Activated naive CD4-positive, alpha-beta T cell treated with anti-CD3 and anti-CD28 coated beads, Interleukin-2, amount 10 ng/mL, durations not matched to agents 5 hours and 36 hours (primary cell): ENCODE measurements around the gene RIMS4. TPM values are rescaled to one million over a fixed set of nuclear protein-coding genes. Genes with fewer than 3 reads are reported as not detected.

Source experiments
- total RNA-seq, 2 experiments: library from RNA; stranded (reverse); gene quantifications; one replicate each; pipeline ENCODE4 v1.2.3, GENCODE V29; 2021

The RIMS4 gene
- total RNA-seq: not detected

DNA sequence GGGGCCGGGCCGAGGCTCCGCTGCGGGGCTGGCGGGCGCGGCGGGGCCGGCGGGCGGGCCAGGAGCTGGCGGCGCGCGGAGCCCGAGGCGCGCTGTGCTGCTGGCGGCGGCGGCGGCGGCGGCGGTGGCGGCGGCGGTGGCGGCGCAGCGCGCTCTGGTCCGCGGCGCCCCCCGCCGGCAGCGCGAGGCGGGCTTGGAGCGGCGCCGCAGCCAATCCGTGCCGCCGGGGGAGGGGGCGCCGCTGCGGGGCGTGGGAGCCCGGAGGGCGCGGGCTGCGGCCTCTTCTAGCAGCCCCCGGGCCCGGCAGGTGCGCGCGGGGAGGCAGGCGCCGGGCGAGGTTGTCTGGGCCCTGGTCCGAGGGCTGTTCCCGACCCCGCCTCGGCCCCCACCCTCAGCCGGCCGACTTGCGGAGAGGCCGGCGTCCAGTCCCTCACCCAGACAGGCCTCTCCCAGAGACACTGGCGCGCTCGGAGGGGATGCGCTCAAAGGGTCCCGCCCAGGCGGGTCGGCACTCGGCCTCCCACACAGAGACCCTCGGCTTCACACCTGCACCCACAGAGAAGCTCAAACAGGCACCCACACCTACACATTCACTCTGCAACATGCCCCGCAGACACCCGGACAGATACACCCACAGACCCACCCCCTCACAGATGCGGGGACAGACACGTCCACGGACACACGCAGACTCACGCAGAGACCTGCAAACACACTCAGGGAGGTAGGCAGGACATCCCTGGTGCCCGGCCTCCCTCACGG, at the start of gene RIMS4:
Gene RIMS4 (minus strand): TSS at position 156 of the 759 bp plus-strand sequence. CDS start 275 bp downstream, outside the sequence.

DNA sequence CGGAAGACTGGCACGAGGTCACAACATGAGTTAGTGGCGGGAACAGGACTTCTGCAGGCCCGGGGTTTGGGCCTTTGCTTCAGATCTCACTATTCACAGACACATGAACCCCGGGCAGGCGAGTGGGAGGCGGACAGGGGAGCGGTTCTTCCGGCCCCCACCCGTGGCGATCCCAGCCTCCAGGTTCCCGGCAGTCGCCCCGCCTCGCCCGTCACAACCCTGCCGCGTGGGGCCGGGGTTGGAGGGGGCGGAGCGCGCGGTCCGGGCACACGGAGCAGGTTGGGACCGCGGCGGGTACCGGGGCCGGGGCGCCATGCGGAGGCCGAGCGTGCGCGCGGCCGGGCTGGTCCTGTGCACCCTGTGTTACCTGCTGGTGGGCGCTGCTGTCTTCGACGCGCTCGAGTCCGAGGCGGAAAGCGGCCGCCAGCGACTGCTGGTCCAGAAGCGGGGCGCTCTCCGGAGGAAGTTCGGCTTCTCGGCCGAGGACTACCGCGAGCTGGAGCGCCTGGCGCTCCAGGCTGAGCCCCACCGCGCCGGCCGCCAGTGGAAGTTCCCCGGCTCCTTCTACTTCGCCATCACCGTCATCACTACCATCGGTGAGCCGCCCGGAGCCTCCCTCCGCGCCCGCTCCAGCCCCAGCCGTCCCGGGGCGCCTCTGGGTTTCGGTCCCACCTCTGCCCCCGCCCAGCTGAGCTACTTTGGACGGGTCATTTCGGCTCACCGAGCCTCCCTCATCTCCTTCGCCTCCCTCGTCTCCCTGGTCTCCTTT, 64.6 kb downstream of the RIMS4 start, which contains the start of gene KCNK15:
Gene KCNK15 (plus strand): TSS at position 268 of the 769 bp plus-strand sequence. CDS start 46 bp downstream, at position 314.

DNA sequence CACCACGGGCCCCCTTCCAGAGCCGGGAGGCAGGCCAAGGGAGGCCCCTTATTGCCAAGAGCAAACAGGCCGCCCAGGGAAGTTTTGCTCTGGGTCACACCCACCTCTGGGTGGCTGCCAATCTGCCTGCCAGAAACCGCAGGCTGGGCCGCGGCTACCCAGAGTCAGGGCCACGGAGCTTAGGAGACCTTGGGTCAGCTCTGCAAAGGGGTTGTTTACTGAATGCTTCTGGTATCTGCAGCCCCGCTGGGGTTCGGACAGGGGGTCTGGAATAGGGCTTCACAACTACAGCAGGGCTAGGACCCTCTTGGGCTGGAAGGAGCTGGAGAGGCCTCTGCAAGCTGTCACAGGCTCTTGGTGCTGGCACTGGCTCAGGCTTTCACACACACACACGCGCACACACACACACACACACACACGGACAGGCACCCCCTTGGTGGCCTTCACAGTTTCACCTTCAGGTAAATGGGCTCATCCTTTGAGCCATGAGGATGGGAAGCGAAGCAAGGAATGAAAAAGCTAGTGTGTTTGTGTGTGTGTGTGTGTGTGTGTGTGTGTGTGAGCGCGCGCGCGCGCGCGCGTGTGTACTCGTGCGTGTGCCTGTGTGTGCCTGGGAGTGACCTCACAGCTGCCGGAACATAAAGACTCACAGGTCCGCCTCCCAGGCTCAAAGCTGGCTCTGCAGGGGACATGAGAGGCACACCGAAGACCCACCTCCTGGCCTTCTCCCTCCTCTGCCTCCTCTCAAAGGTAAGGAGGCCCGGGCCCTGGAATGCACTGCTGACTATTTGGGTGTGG, 95.4 kb downstream of the RIMS4 start, which contains the start of gene CCN5:
Gene CCN5 (plus strand): TSS at position 669 of the 798 bp plus-strand sequence. CDS start 22 bp downstream, at position 691.

Other genes with a start within 250 kb of the RIMS4 start
- gene PKIG, start 228.0 kb downstream of the RIMS4 start, total RNA-seq: 1 to 10 TPM; 3.3 TPM
- 100 to 1,000 TPM; 105 to 109 TPM for gene ADA, start 158.8 kb downstream of the RIMS4 start, total RNA-seq
- gene CCN5, start 95.2 kb downstream of the RIMS4 start, total RNA-seq: not detected
- gene KCNK15, start 64.7 kb downstream of the RIMS4 start, total RNA-seq: not detected
- 100 to 1,000 TPM; 270 to 282 TPM for gene YWHAB, start 75.2 kb upstream of the RIMS4 start, total RNA-seq
- gene PABPC1L, start 99.5 kb upstream of the RIMS4 start, total RNA-seq: 10 to 100 TPM; 53.7 to 65.1 TPM
- gene TOMM34, start 149.9 kb upstream of the RIMS4 start, total RNA-seq: 10 to 100 TPM; 14.0 to 14.5 TPM
- 100 to 1,000 TPM; 195 to 201 TPM for gene STK4, start 156.0 kb upstream of the RIMS4 start, total RNA-seq